OCI-LY1 (cell line): ENCODE data around the gene CENPS.

Experiments
- H2AFZ ChIP-seq: fragments of 200-600 bp; sonication (generic), shearing (Covaris generic); 2 replicates; pipeline ENCODE4 v1.6.0; 2014; ENCODE audit warnings: antibody characterized with exemption, mild to moderate bottlenecking, low read length
- H3F3A ChIP-seq: fragments of 200-600 bp; sonication (generic), shearing (Covaris generic); 2 replicates; pipeline ENCODE4 v1.6.0; 2014; ENCODE audit warnings: mild to moderate bottlenecking, antibody characterized with exemption, low read length, moderate library complexity; ENCODE audit not compliant: insufficient read depth
- H3K27ac ChIP-seq: fragments of 200-600 bp; sonication (generic); 2 replicates; pipeline ENCODE4 v1.5.1; 2014; ENCODE audit warnings: low read length, mixed run types, mild to moderate bottlenecking, low read depth; ENCODE audit not compliant: poor library complexity, severe bottlenecking
- H3K27me3 ChIP-seq: fragments of 200-600 bp; sonication (generic); 2 replicates; pipeline ENCODE4 v1.6.0; 2014; ENCODE audit warnings: antibody characterized with exemption, mild to moderate bottlenecking, low read length, moderate library complexity; ENCODE audit not compliant: insufficient read depth
- H3K36me3 ChIP-seq: fragments of 200-600 bp; sonication (generic); 2 replicates; pipeline ENCODE4 v1.6.1; 2014; ENCODE audit warnings: mild to moderate bottlenecking, antibody characterized with exemption, low read length, moderate library complexity, mixed read lengths; ENCODE audit not compliant: insufficient read depth
- H3K4me1 ChIP-seq: fragments of 200-600 bp; sonication (generic); 2 replicates; pipeline ENCODE4 v1.5.1; 2014; ENCODE audit warnings: mild to moderate bottlenecking, low read length, moderate library complexity; ENCODE audit not compliant: insufficient read depth, severe bottlenecking
- H3K4me2 ChIP-seq: fragments of 200-600 bp; sonication (generic), shearing (Covaris generic); 2 replicates; pipeline ENCODE4 v1.6.1; 2014; ENCODE audit warnings: low read length
- H3K4me3 ChIP-seq: fragments of 200-600 bp; sonication (generic); 2 replicates; pipeline ENCODE4 v1.5.1; 2014; ENCODE audit warnings: low read length, low read depth, mild to moderate bottlenecking, mixed read lengths; ENCODE audit not compliant: poor library complexity, severe bottlenecking
- H3K79me2 ChIP-seq: fragments of 200-600 bp; shearing (Covaris generic); 2 replicates; pipeline ENCODE4 v1.6.1; 2016; ENCODE audit warnings: mixed run types, low read length, mixed read lengths; ENCODE audit not compliant: insufficient read depth
- H3K9ac ChIP-seq: fragments of 200-600 bp; sonication (generic), shearing (Covaris generic); 2 replicates; pipeline ENCODE4 v1.6.1; 2014; ENCODE audit warnings: mild to moderate bottlenecking, low read length, mixed read lengths
- H3K9me2 ChIP-seq: fragments of 200-600 bp; sonication (generic), shearing (Covaris generic); 2 replicates; pipeline ENCODE4 v1.6.1; 2014; ENCODE audit warnings: low read depth, mild to moderate bottlenecking, low read length, mixed read lengths
- H3K9me3 ChIP-seq: fragments of 200-600 bp; shearing (Covaris generic); 2 replicates; pipeline ENCODE4 v1.6.1; 2014; ENCODE audit warnings: low read length, mixed read lengths
- H4K20me1 ChIP-seq: fragments of 200-600 bp; sonication (generic), shearing (Covaris generic); 2 replicates; pipeline ENCODE4 v1.6.0; 2016; ENCODE audit warnings: mild to moderate bottlenecking, low read length; ENCODE audit not compliant: insufficient read depth
- EZH2 ChIP-seq: fragments of 200-600 bp; sonication (generic), shearing (Covaris generic); IDR thresholded peaks from 2 replicates; pipeline ENCODE4 v1.8.0; 2017; ENCODE audit warnings: borderline replicate concordance, mixed run types, mild to moderate bottlenecking, antibody characterized with exemption, low read length, moderate library complexity, mixed read lengths
- TF ChIP-seq, protein P1 (sequence below): fragments of 200-600 bp; sonication (generic), shearing (Covaris generic); IDR thresholded peaks from 2 replicates; pipeline ENCODE4 v1.5.1; 2017; ENCODE audit warnings: mild to moderate bottlenecking, antibody characterized with exemption, low read length, moderate library complexity, mixed read lengths

Gene CENPS

GRCh38 chr1:10433790-10434189 is 3.6 kb downstream of the CENPS start:
- Histone ChIP-seq H3K4me1 (peaks cover 20% of the 10 kb centered on the region), H3K9me3 (no peaks in the 10 kb centered on the region), H3K4me3 (no peak overlapping the region), H3K27me3 (no peaks in the 10 kb centered on the region), H3K9me2 (no peaks in the 10 kb centered on the region), H3K27ac (no peak overlapping the region), H2AFZ (no peak overlapping the region), H3K79me2 (no peaks in the 10 kb centered on the region), H3K36me3 (0 out of 2 replicates have a peak, but pooled peaks cover 4% of the 10 kb centered on the region), H3F3A (no peaks in the 10 kb centered on the region), H3K4me2 (no peak overlapping the region), H4K20me1 (no peaks in the 10 kb centered on the region), H3K9ac (no peak overlapping the region)
- TF ChIP-seq, protein P1, sequence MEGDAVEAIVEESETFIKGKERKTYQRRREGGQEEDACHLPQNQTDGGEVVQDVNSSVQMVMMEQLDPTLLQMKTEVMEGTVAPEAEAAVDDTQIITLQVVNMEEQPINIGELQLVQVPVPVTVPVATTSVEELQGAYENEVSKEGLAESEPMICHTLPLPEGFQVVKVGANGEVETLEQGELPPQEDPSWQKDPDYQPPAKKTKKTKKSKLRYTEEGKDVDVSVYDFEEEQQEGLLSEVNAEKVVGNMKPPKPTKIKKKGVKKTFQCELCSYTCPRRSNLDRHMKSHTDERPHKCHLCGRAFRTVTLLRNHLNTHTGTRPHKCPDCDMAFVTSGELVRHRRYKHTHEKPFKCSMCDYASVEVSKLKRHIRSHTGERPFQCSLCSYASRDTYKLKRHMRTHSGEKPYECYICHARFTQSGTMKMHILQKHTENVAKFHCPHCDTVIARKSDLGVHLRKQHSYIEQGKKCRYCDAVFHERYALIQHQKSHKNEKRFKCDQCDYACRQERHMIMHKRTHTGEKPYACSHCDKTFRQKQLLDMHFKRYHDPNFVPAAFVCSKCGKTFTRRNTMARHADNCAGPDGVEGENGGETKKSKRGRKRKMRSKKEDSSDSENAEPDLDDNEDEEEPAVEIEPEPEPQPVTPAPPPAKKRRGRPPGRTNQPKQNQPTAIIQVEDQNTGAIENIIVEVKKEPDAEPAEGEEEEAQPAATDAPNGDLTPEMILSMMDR: no peak
- TF ChIP-seq EZH2: no peak

GRCh38 chr1:10434590-10434989 is 4.4 kb downstream of the CENPS start:
- Histone ChIP-seq H3K27ac (no peak overlapping the region), H3K9me2 (no peaks in the 10 kb centered on the region), H3K27me3 (no peaks in the 10 kb centered on the region), H3K9me3 (no peaks in the 10 kb centered on the region), H3K4me2 (no peak overlapping the region), H3F3A (no peaks in the 10 kb centered on the region), H4K20me1 (no peaks in the 10 kb centered on the region), H2AFZ (no peak overlapping the region), H3K36me3 (0 out of 2 replicates have a peak, but pooled peaks cover 4% of the 10 kb centered on the region), H3K4me3 (no peak overlapping the region), H3K4me1 (peaks cover 19% of the 10 kb centered on the region), H3K9ac (no peak overlapping the region), H3K79me2 (no peaks in the 10 kb centered on the region)
- TF ChIP-seq, protein P1: no peak
- no peak for TF ChIP-seq EZH2

DNA sequence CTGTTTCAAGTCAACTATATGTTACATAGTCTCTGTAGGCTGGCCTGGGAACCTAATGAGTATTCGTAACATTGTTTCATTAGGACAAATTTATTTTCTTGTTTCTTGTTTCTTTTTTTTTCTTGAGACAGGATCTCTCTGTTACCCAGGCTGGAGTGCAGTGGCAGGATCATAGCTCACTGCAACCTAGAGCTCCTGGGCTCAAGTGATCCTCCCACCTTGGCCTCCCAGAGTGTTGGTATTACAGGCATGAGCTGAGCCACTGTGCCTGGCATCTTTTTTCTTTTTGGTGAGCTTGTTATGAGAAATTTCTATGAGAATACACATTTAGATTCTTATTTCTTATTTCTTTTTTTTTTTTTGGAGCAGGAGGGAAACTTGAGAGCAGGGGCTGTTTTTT is 6.8 kb downstream of the CENPS start:
- Histone ChIP-seq H3K27me3 (no peaks in the 10 kb centered on the region), H3K4me1 (peaks cover 3% of the 10 kb centered on the region), H3K9me2 (no peaks in the 10 kb centered on the region), H3K9ac (no peak overlapping the region), H3K4me2 (no peak overlapping the region), H3F3A (no peaks in the 10 kb centered on the region), H3K27ac (no peak overlapping the region), H3K36me3 (0 out of 2 replicates have a peak, but pooled peaks cover 4% of the 10 kb centered on the region), H4K20me1 (no peaks in the 10 kb centered on the region), H3K9me3 (no peaks in the 10 kb centered on the region), H3K4me3 (no peak overlapping the region), H3K79me2 (no peaks in the 10 kb centered on the region), H2AFZ (no peak overlapping the region)
- TF ChIP-seq, protein P1: no peak
- no peak for TF ChIP-seq EZH2
